ELF-1 (cell line): ENCODE data around the gene FAM131C.

Experiments
- DNase-seq: peaks from one replicate; pipeline ENCODE4 v3.0.0-alpha.2; 2016; ENCODE audit warnings: low read depth, low spot score

FAM131C gene

GRCh38 chr1:16101623-16102022 lies 28.2 kb upstream of the FAM131C start:
- DNase-seq: no peak

DNA sequence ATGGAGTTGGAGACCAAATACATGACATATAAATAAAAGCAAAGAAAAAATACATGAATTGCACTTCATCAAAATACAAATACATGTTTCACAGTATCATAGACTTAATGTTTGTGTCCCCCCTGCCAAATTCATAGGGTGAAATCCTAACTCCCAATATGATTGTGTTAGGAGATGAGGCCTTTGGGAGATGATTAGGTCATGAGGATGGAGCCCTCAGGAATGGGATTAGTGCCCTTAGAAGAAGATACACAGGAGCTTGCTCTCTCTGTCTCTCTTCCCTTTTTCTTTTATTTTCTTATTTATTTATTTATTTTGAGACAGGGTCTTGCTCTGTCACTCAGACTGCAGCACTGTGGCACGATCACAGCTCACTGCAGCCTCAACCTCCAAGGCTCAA lies 26.0 kb upstream of the FAM131C start:
- no peak for DNase-seq

DNA sequence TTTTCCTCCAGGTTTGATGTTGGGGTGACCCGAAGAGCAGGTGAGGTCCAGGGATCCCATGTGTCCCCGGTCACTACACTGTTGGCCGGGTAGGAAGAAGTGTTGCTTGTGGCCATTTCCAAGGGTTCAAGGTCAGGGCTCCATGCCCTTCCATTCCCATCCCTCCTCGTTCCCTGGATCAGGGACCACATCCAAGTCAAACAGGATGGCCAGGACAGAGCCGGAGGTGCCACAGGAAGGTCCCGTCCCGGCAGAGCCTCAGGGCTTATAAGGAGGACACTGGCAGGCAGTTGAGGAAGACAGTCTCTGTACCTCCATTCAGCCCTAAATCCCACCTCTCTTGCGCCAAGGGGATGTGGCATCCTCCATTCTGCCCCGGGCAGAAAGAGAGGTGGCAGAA lies 22.0 kb upstream of the FAM131C start:
- no peak for DNase-seq

DNA sequence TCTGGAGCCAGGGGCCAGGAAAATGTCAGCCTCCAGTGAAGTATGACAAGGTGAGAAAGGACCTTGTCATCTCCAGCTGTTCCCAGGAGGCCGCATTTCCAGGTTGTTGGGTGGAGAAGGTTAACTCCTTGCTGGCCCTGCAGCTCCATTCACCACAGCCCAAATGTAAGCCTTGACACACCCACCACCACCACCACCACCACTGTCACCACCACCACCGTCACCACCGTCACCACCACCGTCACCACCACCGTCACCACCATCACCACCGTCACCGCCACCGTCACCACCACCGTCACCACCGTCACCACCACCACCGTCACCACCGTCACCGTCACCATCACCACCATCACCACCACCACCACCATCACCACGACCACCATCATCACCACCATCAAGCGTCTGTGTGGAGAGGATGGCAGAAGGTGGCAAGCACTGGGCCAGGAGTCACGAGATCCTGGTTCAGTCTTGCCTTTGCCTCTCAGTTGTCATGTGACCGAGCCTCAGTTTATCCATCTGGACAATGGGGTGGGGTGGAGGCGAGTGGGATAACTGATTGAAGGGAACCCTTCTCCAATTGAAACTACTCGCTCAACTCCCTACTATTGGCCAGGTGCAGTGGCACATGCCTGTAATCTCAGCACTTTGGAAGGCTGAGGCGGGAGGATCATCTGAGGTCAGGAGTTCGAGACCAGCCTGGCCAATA lies 21.2 kb upstream of the FAM131C start:
- no peak for DNase-seq

- DNase-seq: peak; percentile 47
Measured at GRCh38 chr1:16093611-16094010, 20.2 kb upstream of the FAM131C start.

DNA sequence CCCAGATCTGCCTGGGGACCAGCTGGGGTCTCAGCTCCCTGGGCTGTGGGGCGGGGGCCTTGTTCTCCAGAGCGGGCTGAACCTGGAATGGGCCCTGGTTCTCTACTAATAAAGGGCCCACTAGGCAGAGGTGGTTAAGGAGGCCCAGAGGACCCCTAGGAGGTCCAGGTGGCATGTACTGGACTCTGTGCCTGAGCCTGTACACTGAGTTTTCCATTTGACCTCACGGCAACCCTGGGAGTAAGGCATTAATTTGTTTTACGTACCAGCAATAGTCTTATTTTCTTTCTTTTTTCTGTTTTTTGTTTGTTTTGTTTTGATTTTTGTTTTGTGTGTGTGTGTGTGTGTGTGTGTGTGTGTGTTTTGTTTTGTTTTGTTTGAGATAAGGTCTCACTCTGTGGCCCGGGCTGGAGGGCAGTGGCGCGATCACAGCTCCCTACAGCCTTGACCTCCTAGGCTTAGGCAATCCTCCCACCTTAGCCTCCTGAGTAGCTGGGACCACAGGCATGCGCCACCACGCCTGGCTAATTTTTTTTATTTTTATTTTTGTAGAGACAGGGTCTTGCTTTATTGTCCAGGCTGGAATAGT lies 19.6 kb upstream of the FAM131C start:
- DNase-seq: no peak

DNA sequence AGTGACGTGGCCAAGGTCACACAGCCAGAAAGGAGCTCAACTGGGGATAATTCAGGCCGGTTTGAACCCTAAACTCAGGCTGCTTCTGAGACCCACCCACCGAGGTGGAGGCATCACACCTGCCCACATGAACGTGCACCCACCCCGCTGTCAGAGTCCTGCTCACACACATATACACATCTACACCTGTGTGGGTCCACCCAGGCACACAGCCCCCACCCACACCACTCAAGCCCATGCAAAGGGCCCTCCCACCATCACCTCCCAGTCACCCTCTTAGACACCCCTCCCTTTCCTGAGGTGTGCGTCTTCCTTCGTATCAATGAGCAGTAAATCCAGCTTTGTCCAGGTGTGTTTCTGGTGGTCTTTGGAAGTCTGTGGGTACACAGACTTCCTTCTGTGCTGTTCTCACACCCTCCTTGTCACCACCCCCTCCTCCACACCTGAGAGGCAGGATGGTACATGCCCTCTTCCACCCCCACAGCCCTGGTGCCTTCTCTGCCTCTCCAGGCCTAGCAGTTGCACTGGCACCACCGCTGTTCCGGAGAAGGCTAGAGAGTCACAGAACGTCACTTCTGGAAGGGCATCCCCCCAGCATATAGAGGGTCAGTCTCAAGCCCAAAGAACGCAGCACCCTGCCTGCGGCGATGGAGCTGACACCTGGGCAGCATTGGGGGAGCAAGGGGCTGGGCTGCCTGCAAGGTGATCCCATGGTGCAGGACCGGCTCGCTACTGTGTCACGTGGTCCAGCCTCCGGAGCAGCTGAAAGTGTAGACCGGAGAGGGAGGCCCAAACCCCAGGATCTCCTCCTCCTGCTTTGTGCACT lies 18.9 kb upstream of the FAM131C start:
- DNase-seq: no peak

DNA sequence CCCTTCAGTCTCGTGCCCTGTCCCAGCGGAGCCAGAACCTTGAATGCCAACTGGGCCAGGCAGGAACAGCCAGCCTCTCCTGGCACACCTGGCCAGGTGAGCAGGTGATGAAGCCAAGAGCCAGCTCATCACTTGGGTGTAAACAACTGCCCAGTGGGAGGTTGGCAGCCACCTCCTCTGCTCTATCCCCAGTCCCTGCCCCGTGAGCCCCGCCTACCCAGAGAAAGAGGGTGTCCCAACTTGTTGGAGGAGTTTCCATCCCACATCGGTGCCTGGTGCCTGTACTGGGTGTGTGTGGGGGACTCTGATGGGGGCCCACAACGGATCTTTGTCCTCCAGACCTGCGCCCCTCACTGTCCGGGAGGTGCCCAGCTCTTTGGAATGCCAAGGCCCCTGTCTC lies 17.8 kb upstream of the FAM131C start:
- no peak for DNase-seq

DNA sequence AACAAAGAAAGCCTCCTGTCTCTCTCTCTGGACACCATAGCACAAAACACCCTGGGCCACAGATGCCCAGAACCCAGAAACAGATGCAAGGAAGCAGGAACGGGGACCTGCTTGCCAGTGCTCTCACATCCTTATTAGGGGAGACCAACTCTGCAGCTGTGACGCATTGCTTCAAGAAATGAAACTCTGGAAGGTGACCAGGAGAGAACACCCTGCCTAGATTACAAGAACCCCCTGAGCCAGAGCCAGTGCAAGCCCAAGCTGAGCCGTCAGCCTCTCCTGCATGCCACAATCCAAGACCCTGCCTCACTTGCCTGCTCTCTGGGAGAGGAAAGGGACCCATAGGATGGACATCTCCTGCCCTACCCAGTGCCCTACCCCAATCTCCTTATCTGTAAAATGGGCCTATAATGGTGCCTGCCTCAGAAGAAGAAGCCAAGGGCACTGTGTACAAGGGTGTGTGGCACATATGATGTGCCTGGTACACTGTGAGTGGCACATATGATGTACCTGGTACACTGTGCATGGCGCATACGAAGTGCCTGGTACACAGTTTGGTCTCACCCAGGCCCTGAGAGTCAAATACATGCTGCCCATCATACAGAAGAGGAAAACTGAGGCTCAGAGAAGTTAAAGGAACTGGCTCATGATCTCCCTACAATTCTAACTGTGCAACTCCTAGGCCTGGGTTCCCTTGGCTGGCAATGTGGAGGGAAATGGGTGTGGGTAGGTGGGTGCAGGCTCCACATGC lies 16.8 kb upstream of the FAM131C start:
- no peak for DNase-seq

DNA sequence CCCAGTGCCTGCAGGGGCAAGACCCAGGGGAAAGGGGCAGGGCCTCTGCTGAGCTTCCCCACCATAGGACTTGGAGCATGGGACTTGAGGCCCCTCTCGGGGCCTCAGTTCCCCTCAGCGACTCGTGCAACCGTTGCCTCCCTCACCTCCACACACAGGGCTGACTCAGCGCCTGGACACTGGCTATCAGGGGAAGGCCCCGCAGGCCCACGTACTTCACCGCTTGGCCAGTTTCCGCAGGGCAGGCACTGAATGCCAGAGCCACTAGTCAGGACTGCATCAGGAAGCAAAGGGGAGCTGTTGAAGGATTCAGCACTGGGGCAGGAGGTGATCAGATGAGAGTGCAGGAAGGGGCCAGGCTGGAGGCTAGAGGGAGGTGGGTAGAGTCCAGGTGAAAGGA lies 15.5 kb upstream of the FAM131C start:
- DNase-seq: peak; percentile 59

- no peak for DNase-seq
Measured at GRCh38 chr1:16088351-16088911, 15.0 kb upstream of the FAM131C start.

DNA sequence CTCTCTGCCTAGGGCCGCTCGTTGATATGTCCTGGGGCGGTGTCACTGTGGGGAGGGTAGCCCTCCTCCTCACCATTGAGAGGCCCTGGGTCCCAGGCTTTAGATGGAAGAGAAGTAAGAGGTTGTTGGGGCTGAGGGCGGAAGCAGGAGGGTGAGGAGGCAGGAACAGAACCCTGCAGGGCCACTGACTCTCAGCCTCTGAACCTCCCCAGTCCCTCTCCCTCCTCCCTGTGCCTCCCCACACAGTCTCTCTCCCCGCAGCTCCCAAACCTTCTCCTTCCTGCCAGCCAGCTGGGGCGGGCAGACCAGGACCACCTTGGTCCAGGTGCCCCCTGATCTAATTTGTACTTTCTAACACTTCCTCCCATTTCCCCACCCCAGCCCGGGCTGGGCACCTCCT lies 14.3 kb upstream of the FAM131C start:
- no peak for DNase-seq

GRCh38 chr1:16085522-16085921 lies 12.1 kb upstream of the FAM131C start:
- no peak for DNase-seq

- no peak for DNase-seq
Measured at GRCh38 chr1:16083486-16083885, 10.0 kb upstream of the FAM131C start.

DNA sequence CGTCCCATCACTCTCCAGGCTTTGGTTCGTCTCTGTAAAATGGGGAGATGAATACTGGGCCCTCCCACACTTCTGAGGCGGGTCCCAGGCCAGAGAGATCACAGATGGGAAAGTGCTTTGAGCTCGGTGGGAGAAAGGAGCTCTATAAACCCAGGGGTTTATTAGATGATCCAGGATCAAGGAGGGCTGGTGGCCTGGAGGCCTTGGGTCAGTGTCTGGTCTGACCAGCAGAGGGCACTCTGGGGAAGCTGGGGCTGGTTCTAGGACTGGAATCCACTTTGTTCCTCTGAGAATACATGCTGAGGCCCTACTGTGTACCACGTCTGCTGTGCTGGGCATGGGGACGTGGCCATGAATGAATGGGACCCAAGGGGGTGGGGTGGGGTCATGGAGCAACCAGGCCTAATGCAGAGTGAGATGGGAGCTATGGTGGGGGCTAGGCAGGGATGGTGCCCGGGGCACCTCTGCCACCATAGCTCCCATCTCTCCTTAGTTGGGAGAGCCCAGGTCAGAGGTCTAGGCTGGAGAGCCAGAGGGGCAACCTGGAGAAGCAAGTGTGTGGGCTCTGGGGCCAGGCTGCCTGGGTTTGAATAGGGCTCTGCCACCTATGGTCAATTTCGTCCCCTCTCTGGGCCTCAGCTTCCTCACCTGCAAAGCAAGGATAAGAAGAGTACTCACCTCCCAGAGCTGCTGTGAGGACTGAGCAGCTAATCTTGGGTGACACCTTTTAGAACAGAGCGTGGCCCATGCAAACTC lies 9.0 kb upstream of the FAM131C start:
- peak; percentile 89 for DNase-seq

DNA sequence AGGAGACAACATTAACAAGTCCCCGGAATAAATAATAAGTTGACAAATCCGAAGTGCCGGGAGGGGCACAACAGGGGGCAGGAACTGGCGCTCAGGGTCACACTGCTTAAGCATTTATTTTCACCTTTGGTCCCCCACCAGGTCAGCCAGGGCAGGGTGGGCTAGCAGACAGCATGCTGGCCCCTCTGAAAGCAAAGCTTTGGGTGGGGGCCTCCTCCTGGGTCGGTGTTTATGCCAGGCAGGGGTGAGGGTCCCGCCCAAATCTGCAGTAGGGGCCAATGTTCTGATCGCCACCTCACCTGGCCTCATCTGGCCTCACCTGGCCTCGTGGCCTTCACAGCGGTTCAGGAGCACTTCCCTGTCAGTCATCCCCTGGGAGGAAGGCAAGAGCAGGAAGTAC lies 8.2 kb upstream of the FAM131C start:
- DNase-seq: no peak

DNA sequence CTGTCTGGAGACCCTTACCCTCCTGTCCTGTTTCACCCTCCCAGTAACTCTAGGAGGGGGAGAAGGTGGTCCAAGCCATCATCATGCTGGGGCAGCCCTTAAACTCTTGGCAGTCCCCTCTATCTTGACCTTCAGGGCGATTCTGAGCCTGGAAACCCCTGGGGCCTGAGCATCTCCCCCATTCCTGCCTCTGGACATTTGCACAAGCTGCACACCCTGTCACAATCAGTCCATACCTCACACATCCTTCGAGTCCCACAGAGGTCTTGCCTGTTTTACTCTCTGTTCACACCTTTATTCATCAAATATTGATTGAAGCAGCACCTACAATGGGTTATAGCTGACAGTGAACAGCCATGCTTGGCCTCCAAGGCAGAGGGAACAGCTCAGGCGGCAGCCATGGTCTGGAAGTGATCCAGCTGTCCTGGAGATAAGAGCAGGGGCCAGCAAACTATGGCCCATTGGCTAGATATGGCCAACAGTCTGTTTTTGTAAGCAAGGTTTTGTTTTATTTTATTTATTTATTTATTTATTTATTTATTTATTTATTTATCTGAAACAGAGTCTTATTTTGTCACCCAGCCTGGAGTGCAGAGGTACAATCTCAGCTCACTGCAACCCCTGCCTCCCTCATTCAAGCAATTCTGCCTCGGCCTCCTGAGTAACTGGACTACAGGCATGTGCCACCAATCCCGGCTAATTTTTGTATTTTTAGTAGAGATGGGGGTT lies 7.1 kb upstream of the FAM131C start:
- no peak for DNase-seq

GRCh38 chr1:16078925-16079656 lies 5.6 kb upstream of the FAM131C start:
- DNase-seq: peak; percentile 93

DNA sequence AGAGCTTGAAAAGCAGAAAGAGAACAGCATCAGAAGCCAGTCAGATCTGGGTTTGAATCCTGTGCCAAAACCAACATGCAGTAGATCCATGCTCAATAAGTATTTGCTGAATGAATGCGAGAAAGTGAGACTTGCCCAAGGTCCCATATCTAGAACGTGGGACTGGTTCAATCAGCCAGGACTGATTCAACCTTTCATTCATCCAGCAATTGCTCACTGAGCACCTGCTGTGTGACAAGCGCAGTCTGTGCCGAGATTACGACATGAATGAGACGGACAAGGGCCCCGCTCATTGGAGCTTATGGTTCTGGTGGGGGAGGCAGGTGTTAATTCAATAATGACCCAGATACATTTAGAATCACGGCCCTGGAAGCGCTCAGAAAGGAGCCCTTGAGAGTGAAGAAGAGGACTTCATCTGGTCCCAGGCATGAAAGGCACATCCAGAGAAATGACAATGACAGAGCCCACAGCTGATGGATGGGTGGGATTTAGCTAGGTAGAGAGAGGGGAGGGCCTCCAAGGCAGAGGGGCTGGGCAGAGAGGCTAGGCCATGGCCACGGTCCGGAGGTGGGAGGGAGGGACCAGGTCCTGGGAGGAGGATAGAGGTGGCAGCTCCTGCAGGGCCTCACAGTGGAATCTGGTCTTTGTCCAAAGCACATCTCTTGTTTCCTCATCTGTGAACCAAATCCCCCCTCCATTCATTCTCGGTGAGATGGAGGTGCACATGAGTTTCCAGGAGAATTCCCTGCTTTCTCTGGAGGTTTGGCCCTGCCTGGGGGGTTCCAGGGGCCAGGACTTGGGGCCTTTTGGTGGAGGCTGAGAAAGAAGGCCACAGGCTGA lies 4.2 kb upstream of the FAM131C start:
- DNase-seq: no peak
